Body of pancreas (tissue), 4 donors: Measurements from ENCODE around the gene TMBIM6.

ENCODE experiments used
- CTCF ChIP-seq, 7 experiments: fragments of 450-650 bp in 4 of 7; fragments of 200-600 bp in 3 of 7; sonication (generic) in 3 of 7; IDR thresholded peaks; one replicate each; pipeline ENCODE4 v1.5.1; 2016 to 2019; ENCODE audit warnings: antibody characterized with exemption in 7 of 7
- POLR2A ChIP-seq, 3 donors: fragments of 450-650 bp; IDR thresholded peaks; one replicate each; pipeline ENCODE4 v1.6.1; 2016; ENCODE audit warnings: antibody characterized with exemption in 3 of 3, mild to moderate bottlenecking in 2 of 3

- no peak for TF ChIP-seq CTCF (IDR thresholded peaks at IDR 0.05)
- no peak for TF ChIP-seq POLR2A (IDR thresholded peaks at IDR 0.05)
Measured at GRCh38 chr12:49703647-49704137, 37.7 kb upstream of the TMBIM6 start.
